GM20000 (cell line): ENCODE measurements around the gene MAVS.

Experiments used
- DNase-seq: peaks from one replicate; pipeline ENCODE4 v3.0.0; 2012; ENCODE audit warnings: low spot score
- TF ChIP-seq, protein P1 (sequence below): IDR thresholded peaks from 2 replicates; pipeline ENCODE4 v1.5.1; 2012; ENCODE audit warnings: mild to moderate bottlenecking, control low read depth; ENCODE audit errors: extremely low read depth, missing control alignments

MAVS gene

DNA sequence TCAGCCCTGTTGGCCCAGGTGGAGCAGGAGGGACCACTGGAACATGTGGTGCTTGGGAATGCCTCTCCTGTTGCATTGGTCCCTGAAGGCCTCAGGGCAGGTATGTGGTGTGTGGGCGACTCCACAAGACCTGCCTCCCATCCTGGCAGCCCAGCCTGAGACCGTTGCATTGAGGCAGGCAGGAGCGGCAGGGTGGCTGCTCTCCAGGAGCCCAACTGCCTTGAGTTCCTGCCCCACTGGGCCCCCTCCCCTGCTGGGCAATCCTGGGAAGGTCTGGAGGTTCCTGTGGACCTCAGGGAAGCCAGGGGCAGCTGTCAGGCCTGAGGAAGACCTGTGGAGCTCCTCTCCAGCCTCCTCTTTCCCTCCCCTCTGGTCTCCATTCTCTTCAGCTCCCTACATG is 19.8 kb downstream of the MAVS start:
- TF ChIP-seq, protein P1, sequence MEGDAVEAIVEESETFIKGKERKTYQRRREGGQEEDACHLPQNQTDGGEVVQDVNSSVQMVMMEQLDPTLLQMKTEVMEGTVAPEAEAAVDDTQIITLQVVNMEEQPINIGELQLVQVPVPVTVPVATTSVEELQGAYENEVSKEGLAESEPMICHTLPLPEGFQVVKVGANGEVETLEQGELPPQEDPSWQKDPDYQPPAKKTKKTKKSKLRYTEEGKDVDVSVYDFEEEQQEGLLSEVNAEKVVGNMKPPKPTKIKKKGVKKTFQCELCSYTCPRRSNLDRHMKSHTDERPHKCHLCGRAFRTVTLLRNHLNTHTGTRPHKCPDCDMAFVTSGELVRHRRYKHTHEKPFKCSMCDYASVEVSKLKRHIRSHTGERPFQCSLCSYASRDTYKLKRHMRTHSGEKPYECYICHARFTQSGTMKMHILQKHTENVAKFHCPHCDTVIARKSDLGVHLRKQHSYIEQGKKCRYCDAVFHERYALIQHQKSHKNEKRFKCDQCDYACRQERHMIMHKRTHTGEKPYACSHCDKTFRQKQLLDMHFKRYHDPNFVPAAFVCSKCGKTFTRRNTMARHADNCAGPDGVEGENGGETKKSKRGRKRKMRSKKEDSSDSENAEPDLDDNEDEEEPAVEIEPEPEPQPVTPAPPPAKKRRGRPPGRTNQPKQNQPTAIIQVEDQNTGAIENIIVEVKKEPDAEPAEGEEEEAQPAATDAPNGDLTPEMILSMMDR: no peak
- DNase-seq: no peak

GRCh38 chr20:3867802-3868201 is 21.2 kb downstream of the MAVS start:
- TF ChIP-seq, protein P1: no peak
- DNase-seq: no peak

DNA sequence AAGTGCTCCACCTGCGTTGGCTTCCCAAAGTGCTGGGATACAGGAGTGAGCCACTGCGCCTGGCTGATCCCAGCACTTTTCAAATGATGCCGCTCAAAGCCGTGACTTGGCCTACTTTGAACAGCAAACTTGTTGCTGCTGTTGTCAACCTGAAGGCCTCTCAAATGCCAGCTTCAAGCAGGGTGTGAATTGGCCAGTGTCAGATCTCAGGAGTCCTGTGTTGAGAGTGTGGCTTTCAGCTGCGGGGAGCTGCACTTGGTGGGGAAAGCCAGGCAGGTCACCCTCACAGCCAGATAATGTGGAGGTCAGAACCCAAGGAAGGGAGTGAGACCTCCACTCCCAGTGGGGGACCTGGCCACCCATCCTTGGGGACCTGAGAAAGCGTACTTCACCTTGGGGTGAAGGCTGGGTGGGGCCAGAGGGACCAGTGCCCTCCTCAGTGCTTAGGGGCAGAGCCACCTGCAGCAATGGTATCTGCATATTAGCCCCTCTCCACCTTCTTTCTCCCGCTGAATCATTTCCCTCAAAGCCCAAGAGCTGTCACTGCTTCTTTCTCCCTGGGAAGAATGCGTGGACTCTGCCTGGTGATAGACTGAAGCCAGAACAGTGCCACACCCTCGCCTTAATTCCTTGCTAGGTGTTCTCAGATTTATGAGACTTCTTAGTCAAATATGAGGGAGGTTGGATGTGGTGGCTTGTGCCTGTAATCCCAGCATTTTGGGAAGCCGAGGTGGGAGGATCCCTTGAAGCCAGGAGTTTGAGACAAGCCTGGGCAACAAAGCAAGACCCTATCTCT is 23.4 kb downstream of the MAVS start:
- no peak for DNase-seq
- TF ChIP-seq, protein P1: no peak

- TF ChIP-seq, protein P1: no peak
- no peak for DNase-seq
Observed at GRCh38 chr20:3871550-3872265, 25.1 kb downstream of the MAVS start.

DNA sequence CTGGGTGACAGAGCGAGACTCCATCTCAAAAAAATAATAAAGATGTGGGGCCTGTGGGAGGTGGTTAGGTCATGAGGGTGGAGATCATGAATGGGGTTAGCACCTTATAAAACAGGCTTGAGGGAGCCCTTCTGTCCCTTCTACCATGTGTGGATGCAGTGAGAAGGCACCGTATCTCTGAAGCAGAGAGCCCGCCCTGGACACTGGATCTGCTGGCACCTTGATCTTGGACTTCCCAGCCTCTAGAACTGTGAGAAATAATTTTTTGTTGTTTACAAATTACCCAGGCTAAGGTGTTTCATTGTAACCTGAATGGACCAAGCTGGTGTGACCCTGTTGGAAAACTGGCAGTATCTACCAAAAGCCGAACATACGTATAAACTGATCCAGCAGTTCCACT is 26.9 kb downstream of the MAVS start:
- TF ChIP-seq, protein P1: no peak
- DNase-seq: no peak

DNA sequence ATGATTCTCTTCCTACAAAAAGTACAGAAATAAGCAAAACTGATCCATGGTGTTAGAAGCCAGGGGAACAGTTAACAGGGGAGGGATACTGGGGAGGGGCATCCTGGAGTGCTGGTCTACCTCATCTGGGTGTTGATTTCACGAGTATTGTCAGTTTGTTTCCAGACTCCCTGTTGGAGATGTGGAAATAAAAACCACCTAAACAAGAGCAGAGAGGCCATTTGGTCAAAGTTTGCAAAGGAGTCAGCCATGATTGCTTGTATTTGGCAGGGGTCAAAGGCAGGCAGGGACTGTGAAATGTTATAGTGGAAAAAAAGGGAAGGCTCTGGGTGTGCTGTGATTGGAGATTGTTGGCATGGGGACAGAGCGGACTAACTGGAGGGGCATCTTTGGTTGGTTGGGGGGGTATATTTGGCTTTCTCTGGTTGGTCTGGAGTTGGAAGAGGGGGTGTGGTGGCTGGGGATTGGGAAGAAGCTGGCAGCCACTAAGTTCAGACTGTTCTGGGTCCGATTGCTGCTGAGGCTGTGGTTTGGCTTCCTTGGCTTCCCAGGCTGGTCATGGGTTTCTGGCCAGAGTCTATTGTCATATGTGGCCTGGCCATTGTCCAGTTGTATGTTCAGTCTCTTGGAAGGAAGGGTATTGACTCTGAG is 27.7 kb downstream of the MAVS start:
- TF ChIP-seq, protein P1: no peak
- DNase-seq: no peak
